G401.6 (cell line): ENCODE results near the gene LIPC.

Experiments
- FAIRE-seq: peaks from 2 replicates; lab custom pipeline; 2012; peaks lifted over from hg19 to GRCh38; lab: Jason Lieb, UNC

LIPC gene

GRCh38 chr15:58541410-58542087, 109.8 kb downstream of the LIPC start:
- no peak for FAIRE-seq

DNA sequence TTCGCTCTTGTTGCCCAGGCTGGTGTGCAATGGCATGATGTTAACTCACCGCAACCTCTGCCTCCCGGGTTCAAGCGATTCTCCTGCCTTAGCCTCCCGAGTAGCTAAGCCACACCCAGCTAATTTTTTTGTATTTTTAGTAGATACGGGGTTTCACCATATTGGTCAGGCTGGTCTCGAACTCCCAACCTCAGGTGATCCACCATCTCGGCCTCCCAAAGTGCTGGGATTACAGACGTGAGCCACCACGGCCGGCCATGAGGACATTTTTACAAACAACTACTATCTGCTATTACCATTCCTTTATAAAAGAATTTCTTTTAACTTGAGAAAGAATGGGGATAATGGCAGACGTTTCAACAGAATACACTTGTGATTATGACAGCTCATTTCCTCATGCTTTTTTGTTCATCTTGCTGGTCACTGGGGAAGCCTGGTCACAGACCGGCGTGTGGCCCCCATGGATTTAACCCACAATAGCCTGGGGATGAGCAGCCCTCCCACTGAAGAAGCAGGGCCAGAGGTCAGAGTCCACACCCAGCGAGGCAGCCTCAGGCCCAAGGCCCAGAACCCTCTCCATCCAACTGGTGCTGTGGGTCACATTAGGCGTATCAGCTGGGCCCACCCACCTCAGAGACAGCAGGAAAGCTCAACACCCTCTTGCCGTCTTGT, 112.0 kb downstream of the LIPC start:
- no peak for FAIRE-seq

- no peak for FAIRE-seq
These were observed 113.0 kb downstream of the LIPC start for GRCh38 chr15:58544756-58545155.

GRCh38 chr15:58545307-58546065, 113.7 kb downstream of the LIPC start:
- no peak for FAIRE-seq

DNA sequence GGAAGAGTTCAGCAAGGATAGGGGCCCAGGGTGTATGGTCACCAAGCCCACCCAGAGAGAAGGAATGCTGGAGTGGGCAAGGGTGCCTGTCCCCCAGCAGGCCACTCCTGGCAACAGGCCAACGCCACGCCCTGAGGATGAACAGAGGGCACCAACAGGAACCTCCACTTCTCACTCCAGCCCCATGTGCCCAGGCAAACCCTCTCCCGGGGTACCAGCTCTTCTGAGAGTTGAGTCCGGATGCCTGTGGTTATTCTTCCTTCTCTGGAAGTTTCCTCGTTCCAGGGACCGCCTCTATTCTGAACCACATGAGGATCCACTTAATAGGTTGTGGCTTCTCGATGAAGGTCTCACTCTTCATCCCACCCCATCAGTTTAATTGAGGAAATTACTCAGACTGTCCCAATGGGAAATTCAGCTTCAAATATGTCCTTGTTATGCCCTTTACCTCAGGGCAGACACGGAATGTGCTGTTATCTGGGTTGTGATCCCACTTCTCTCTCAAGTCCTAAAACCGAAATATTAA, 114.3 kb downstream of the LIPC start:
- no peak for FAIRE-seq

DNA sequence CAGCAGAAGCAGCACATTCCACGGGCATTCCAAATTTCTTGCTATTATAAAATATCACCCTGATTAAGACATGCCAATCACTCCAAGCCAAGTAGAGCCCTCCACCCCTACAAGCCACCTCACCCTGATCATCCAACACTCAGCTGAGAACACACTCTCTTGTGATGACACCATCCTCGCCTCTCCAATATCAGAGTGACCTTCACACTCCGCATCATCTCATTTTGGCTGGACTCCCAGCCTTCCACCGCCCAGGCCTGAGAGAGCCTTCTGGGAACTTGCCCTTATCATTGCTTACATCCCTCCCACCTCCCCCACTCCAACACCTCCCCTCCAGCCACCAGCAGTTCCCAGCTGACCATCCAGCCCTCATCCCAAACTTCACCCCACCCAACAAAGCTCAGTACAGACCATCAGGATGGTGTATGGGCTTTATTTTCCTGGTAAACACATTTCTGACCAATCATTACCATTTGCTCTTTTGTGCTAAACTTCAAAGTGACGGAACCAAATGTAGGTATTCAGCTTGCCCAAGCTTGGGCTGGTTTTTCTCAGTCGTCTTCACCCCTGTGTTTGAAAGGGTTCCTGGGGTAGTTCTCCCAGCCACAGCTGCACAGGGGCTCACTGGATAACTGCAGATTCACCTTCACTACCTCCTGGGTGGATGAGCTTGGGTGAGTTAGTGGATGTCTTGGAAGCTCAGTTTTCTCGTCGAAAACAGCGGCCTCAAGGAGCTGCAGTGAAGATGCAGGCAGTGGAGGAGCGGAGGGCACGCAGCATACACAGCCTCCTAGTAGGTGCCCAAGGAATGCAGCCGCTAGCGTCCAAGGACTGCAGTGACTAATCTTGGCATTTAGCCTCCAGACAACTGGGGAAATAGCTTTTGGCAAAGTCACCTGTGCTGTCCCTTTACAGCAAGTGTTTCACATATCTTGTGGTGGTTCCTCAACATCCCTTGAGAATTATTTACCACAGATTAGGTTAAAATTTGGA, 115.1 kb downstream of the LIPC start:
- FAIRE-seq: no peak

DNA sequence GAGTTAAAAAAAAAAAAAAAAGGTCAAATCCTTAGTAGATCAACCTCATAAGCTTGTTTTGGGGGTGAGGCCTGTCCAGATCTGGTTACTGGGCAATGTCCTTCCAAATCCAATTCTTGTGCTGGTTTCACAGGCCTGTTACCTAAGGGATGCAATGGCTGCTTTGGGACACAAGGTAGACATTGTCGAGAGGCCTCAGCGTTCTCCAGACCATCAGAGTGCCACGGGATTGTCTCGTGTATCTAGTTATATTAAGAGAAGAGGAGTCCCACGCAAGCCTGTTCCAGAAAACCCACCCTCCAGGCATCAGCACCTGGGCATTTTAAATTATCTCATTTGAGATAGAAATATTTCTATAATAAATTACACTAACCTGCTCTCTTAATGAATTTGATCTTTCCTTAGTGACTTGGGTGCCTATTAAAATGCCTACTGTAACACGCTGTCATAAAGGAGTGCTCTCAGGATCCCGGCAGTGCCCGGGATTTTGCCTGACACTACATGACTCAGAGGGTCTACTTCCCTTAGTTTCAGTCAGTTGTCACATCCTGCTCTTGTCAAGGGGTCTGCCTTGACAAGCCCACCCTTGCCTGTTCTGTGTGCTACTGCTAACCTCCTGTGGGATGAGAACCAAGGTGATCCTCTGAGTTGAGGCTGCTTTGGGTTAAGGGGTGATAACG, 116.0 kb downstream of the LIPC start:
- no peak for FAIRE-seq

- no peak for FAIRE-seq
These were observed 116.7 kb downstream of the LIPC start for GRCh38 chr15:58548308-58549012.

GRCh38 chr15:58549013-58549784, 117.4 kb downstream of the LIPC start:
- FAIRE-seq: no peak

DNA sequence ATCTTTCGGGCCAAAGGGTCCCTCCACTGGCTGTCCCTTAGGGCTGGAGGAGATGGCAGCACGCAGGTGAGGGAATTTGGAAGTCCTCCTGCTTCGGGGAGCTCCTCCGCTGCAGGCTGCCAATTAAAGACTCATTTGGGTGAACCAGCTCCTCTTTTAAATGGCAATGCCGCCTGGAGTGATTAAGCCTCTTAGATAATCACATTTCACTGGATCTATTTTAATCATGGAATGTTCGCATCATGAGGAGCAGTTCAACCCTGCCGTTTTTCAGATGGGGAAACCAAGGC, 117.9 kb downstream of the LIPC start:
- FAIRE-seq: no peak

- no peak for FAIRE-seq
These were observed 119.4 kb downstream of the LIPC start for GRCh38 chr15:58551084-58551763.

GRCh38 chr15:58551764-58552504, 120.1 kb downstream of the LIPC start:
- no peak for FAIRE-seq

DNA sequence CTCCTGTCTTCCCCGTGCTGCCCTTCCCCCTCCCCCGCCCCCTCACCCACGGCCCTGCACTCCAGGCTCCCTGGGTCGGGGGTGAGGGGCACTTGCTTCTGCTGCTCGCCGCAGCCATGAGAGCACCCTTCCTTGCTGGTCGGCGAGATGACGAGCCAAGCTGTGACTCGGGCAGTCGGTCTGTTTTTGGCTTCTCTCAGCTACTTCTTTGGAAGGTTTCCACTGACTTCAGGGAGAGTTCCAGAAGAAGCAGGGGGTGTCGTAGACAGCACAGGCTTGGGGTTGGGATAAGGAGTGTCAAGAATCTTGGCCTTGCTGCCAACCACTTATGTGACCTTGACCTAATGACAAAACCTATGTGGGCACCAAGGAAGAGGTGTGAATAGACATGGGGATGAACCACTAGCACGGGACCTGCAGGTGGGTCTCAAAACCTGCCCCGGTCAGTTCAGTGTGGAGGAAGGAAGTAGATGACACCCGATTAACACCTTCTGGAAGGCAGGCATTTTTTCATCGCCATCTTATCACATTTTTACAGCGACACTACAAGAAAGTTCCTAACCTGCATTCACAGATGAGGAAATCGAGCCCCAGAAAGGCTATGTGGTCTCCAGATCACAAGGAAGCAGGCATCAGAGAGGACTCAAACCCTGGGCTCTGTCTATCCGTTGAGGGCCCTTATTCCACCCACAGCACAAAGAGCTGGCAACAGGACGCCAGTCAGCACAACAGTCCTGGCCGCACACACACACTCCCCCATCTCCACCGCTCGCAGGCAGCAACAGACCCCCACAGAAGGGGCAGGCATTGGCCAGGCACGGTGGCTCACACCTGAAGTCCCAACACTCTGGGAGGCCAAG, 120.9 kb downstream of the LIPC start:
- FAIRE-seq: no peak

DNA sequence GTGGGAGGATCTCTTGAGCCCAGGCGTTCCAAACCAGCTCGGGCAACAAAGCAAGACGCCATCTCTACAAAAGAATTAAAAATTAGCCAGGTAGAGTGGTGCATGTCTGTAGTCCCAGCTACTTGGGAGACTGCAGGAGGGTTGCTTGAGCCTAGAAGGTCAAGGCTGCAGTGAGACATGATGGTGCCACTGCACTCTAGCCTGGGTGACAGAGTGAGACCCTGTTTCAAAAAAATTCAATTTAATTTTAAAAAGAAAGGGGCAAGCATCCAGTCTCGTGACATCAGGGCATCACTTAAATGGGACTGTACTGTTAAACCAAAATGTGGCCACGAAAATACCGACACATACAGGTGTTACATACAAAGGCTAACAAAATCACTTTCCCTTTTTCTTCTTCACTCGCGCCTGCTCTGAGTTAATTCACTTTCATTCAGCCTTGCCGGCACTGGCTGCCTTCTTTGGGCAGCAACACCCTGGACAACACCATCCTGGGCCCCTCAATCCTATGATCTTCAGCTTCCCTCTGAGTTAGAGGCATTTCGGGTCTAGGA, 121.7 kb downstream of the LIPC start:
- no peak for FAIRE-seq

- no peak for FAIRE-seq
These were observed 123.0 kb downstream of the LIPC start for GRCh38 chr15:58554758-58555157.

DNA sequence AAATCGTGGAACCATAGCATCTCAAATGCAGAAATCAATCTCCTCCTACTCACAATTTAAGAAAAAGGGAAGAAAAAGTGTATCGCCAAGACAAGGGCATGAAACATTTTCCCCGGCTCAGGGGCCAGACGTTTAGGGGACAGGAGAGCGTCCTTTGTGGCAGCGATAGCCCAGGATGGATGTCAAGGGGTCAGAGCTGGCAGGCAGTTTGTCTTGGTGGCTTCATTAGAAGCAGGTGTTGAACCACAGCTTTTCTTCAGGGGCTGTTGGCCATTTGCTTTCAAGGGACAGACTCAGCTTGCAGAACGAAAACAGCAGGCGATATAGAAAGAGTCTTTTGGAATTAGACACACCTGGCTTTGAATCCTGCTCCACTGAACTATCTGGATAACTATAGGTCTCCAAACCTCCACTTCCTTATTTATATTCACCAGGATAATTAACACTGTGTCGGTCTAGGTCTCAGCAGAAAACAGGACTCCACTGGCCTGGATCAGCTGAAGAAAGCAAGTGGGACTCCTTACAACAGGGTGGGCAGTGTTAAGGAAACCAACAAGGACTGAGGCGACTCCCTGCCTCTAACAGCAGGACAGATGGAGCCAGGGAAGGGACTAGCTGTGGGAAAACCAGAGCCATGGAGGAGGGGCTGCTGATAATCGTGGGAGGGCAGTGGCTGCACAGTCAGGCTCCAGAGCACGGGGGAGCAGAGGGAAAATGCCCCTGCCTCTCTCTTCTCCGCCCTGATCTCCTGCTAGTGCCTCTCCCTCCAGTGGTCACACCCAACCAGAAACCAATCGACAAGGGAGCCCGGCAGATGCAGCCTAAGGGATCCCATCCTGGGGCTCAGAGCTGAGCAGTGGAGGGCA, 123.6 kb downstream of the LIPC start:
- FAIRE-seq: no peak

- no peak for FAIRE-seq
These were observed 124.2 kb downstream of the LIPC start for GRCh38 chr15:58556028-58556361.
